ENCODE measurements around the gene HDHD2. TPM values are rescaled to one million over a fixed set of nuclear protein-coding genes. Genes with fewer than 3 reads are reported as not detected.

The HDHD2 gene
- total RNA-seq, 1 donor from 2014 or later: 85.0 TPM

DNA sequence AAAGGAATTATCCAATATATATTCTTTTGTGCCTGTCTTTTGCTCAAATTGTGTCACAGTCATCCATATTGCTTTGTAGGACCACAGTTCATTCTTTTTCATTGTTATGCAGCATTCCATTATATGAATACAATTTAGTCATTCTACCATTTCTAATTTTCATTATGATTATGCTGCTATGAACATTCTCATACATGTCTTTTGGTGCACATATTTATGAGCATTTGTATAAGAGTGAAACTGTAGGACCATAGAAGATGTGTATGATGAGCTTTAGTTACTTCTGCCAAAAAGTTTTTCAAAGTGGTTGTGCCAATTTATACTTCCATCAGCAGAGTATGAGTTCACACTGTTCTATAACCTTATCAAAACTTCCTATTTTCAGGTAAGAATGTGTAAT is 18.2 kb upstream of the HDHD2 start:
- Histone ChIP-seq H3K27ac (no peak overlapping the region), H3K4me2 (no peak overlapping the region), H3K4me1 (no peaks in the 10 kb centered on the region), H2AFZ (replicated peaks) (no peak overlapping the region), H4K20me1 (ENCODE audit: low read depth) (peaks cover 48% of the 10 kb centered on the region), H3K36me3 (no peaks in the 10 kb centered on the region), H3K27me3 (no peaks in the 10 kb centered on the region), H3F3A (ENCODE audit: low read depth) (no peaks in the 10 kb centered on the region), H3K9ac (no peak overlapping the region), H3K9me3 (ENCODE audit: low read depth) (no peaks in the 10 kb centered on the region), H3K79me2 (ENCODE audit: low read depth) (peaks cover 97% of the 10 kb centered on the region), H3K4me3 (no peak overlapping the region)
- Mint-ChIP-seq H3K36me3 (peaks cover 3% of the 10 kb centered on the region), H3K27me3 (ENCODE audit: insufficient read depth, low read depth) (no peaks in the 10 kb centered on the region), H3K4me3 (no peak overlapping the region), H3K27ac (no peak overlapping the region), H3K9me3 (no peaks in the 10 kb centered on the region), H3K4me1 (peaks cover 7% of the 10 kb centered on the region)
- no peak for DNase-seq (ENCODE audit: low spot score)
- no peak for TF ChIP-seq EZH2phosphoT487 (IDR thresholded peaks at IDR 0.05)
- no peak for TF ChIP-seq EZH2 (IDR thresholded peaks at IDR 0.05)
- TF ChIP-seq CTCF (IDR thresholded peaks at IDR 0.05): no peak

DNA sequence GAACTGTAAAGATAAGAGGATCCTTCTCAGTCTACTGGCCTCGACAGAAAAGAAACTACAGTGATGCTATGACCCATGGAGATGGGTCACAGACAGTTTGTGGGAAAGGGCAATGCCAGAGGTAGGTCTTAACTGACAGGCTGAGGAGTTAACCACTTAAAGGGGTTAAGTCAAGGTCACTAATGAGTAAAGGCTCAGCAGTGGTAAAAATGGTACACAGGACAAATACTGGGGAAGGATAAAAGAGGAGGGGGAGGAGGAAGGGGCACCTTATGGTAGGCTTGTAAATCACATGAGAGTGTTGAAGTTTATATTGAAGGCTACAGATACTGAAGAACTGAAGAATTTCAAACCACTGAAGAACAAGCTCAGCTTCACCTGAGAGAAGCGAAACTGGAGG is 16.0 kb upstream of the HDHD2 start:
- TF ChIP-seq CTCF (IDR thresholded peaks at IDR 0.05) (no peak), EZH2 (IDR thresholded peaks at IDR 0.05) (no peak), EZH2phosphoT487 (IDR thresholded peaks at IDR 0.05) (no peak)
- Histone ChIP-seq H3K4me3 (no peak overlapping the region), H3K4me1 (no peaks in the 10 kb centered on the region), H3K36me3 (no peaks in the 10 kb centered on the region), H3F3A (ENCODE audit: low read depth) (no peaks in the 10 kb centered on the region), H3K9ac (no peak overlapping the region), H3K9me3 (ENCODE audit: low read depth) (no peaks in the 10 kb centered on the region), H4K20me1 (ENCODE audit: low read depth) (peaks cover 44% of the 10 kb centered on the region), H3K27me3 (no peaks in the 10 kb centered on the region), H3K79me2 (ENCODE audit: low read depth) (peaks cover 97% of the 10 kb centered on the region), H3K4me2 (no peak overlapping the region), H3K27ac (no peak overlapping the region), H2AFZ (replicated peaks) (no peak overlapping the region)
- Mint-ChIP-seq H3K4me1 (peaks cover 7% of the 10 kb centered on the region), H3K27me3 (ENCODE audit: insufficient read depth, low read depth) (no peaks in the 10 kb centered on the region), H3K36me3 (peaks cover 6% of the 10 kb centered on the region), H3K9me3 (no peaks in the 10 kb centered on the region), H3K4me3 (no peak overlapping the region), H3K27ac (no peak overlapping the region)
- no peak for DNase-seq (ENCODE audit: low spot score)

GRCh38 chr18:47163241-47163640 is 12.9 kb upstream of the HDHD2 start:
- no peak overlapping the region for H3K4me3 ChIP-seq
- TF ChIP-seq EZH2phosphoT487 (IDR thresholded peaks at IDR 0.05) (no peak), EZH2 (IDR thresholded peaks at IDR 0.05) (no peak), CTCF (IDR thresholded peaks at IDR 0.05) (no peak)
- H3K27me3 ChIP-seq: no peaks in the 10 kb centered on the region
- H3K27ac Mint-ChIP-seq: no peak overlapping the region
- no peaks in the 10 kb centered on the region for H3K9me3 ChIP-seq (ENCODE audit: low read depth)
- no peak overlapping the region for H3K27ac ChIP-seq
- no peak overlapping the region for H3K4me3 Mint-ChIP-seq
- no peaks in the 10 kb centered on the region for H3K9me3 Mint-ChIP-seq
- H3K9ac ChIP-seq: no peak overlapping the region
- H2AFZ ChIP-seq (replicated peaks): no peak overlapping the region
- no peak for DNase-seq (ENCODE audit: low spot score)
- H3K4me1 Mint-ChIP-seq: peaks cover 7% of the 10 kb centered on the region
- H3K36me3 ChIP-seq: no peaks in the 10 kb centered on the region
- no peaks in the 10 kb centered on the region for H3K27me3 Mint-ChIP-seq (ENCODE audit: insufficient read depth, low read depth)
- H3K79me2 ChIP-seq (ENCODE audit: low read depth): peaks cover 96% of the 10 kb centered on the region
- H4K20me1 ChIP-seq (ENCODE audit: low read depth): peaks cover 44% of the 10 kb centered on the region
- no peaks in the 10 kb centered on the region for H3K4me1 ChIP-seq
- H3F3A ChIP-seq (ENCODE audit: low read depth): no peaks in the 10 kb centered on the region
- H3K4me2 ChIP-seq: no peak overlapping the region
- H3K36me3 Mint-ChIP-seq: peaks cover 8% of the 10 kb centered on the region
